ENCODE data around the gene HNRNPCL1. TPM values are rescaled to one million over a fixed set of nuclear protein-coding genes. Genes with fewer than 3 reads are reported as not detected.

The HNRNPCL1 gene
- total RNA-seq, 2 experiments from 2014 or later = not detected

DNA sequence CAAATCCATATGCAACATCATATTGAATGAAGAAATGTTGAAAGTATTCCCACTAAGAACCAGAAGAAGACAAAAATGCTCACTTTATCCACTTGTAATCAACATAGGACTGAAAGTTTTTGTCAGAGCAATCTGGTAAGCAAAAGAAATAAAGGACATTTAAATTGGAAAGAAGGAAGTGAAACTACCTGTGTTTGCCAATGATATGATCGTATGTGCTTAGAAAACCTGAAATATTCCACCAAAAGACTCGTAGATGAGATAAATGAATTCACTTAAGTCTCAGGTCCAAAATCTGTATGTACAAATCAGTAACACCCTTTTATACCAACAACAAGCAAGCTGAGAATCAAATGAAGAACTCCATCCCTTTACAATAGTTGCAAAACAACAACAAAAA is 48.8 kb downstream of the HNRNPCL1 start:
- intact Hi-C loops (cut with micrococcal nuclease; ENCODE audit: unreplicated experiment) = no loop called here
- H3K9me3 ChIP-seq (ENCODE audit: low read length) = no peaks in the 10 kb centered on the region
- no peaks in the 10 kb centered on the region for H3K9me2 ChIP-seq (ENCODE audit: insufficient read depth, low read length)
- no peak for TF ChIP-seq EZH2phosphoT487 (IDR thresholded peaks at IDR 0.05; ENCODE audit: borderline replicate concordance, low read depth, low read length)
- TF ChIP-seq, protein P1, sequence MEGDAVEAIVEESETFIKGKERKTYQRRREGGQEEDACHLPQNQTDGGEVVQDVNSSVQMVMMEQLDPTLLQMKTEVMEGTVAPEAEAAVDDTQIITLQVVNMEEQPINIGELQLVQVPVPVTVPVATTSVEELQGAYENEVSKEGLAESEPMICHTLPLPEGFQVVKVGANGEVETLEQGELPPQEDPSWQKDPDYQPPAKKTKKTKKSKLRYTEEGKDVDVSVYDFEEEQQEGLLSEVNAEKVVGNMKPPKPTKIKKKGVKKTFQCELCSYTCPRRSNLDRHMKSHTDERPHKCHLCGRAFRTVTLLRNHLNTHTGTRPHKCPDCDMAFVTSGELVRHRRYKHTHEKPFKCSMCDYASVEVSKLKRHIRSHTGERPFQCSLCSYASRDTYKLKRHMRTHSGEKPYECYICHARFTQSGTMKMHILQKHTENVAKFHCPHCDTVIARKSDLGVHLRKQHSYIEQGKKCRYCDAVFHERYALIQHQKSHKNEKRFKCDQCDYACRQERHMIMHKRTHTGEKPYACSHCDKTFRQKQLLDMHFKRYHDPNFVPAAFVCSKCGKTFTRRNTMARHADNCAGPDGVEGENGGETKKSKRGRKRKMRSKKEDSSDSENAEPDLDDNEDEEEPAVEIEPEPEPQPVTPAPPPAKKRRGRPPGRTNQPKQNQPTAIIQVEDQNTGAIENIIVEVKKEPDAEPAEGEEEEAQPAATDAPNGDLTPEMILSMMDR (conservative IDR thresholded peaks at IDR 0.05; ENCODE audit: low read length) = no peak
- H3K4me2 ChIP-seq (ENCODE audit: low read length) = no peak overlapping the region
- H2AFZ ChIP-seq (ENCODE audit: low read length) = no peak overlapping the region
- H3K36me3 ChIP-seq (ENCODE audit: insufficient read depth, low read length) = no peaks in the 10 kb centered on the region
- DNase-seq (ENCODE audit: low spot score) = no peak
- BruUV-seq (replicated peaks) = no TSS peak
- no peak overlapping the region for H3K4me3 ChIP-seq (ENCODE audit: low read depth, low read length, poor library complexity, severe bottlenecking)
- H3K27ac ChIP-seq (ENCODE audit: low read depth, low read length, poor library complexity, severe bottlenecking) = no peak overlapping the region
- no peaks in the 10 kb centered on the region for H3K79me2 ChIP-seq (ENCODE audit: insufficient read depth, low read depth, low read length)
- ChIA-PET CTCF (ENCODE audit: unreplicated experiment) (no interaction called here), POLR2A (no interaction called here)
- H4K20me1 ChIP-seq (ENCODE audit: insufficient read depth, low read length) = no peaks in the 10 kb centered on the region
- H3K4me1 ChIP-seq (ENCODE audit: insufficient read depth, low read length, poor library complexity, severe bottlenecking) = no peaks in the 10 kb centered on the region

DNA sequence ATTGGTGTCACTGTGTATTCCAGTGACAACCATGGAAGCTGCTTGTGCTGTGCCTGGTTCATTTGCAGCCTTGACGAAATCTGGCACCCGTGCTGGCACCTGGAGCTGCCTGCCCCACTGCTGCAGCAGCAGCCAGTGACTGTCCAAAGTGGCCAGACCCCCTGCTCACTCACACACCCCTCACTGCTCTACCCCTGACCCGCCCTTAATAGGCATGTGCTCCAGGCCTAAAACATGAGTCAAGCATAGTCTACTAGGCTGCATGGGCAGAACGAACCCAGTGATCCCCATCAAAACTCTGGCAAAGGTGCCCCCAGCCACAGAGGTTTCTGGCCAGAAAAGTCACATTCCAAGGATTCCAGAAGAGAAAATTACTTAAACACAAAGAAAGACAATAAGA is 49.6 kb downstream of the HNRNPCL1 start:
- TF ChIP-seq EZH2phosphoT487 (IDR thresholded peaks at IDR 0.05; ENCODE audit: borderline replicate concordance, low read depth, low read length) = no peak
- TF ChIP-seq, protein P1 (conservative IDR thresholded peaks at IDR 0.05; ENCODE audit: low read length) = no peak
- H3K4me3 ChIP-seq (ENCODE audit: low read depth, low read length, poor library complexity, severe bottlenecking) = no peak overlapping the region
- H3K36me3 ChIP-seq (ENCODE audit: insufficient read depth, low read length) = no peaks in the 10 kb centered on the region
- POLR2A ChIA-PET = no interaction called here
- no peak for DNase-seq (ENCODE audit: low spot score)
- intact Hi-C loops (cut with micrococcal nuclease; ENCODE audit: unreplicated experiment) = no loop called here
- H2AFZ ChIP-seq (ENCODE audit: low read length) = no peak overlapping the region
- H3K9me2 ChIP-seq (ENCODE audit: insufficient read depth, low read length) = no peaks in the 10 kb centered on the region
- CTCF ChIA-PET (ENCODE audit: unreplicated experiment) = no interaction called here
- H4K20me1 ChIP-seq (ENCODE audit: insufficient read depth, low read length) = no peaks in the 10 kb centered on the region
- no peak overlapping the region for H3K4me2 ChIP-seq (ENCODE audit: low read length)
- H3K9me3 ChIP-seq (ENCODE audit: low read length) = no peaks in the 10 kb centered on the region
- H3K79me2 ChIP-seq (ENCODE audit: insufficient read depth, low read depth, low read length) = no peaks in the 10 kb centered on the region
- H3K4me1 ChIP-seq (ENCODE audit: insufficient read depth, low read length, poor library complexity, severe bottlenecking) = no peaks in the 10 kb centered on the region
- no peak overlapping the region for H3K27ac ChIP-seq (ENCODE audit: low read depth, low read length, poor library complexity, severe bottlenecking)
- no TSS peak for BruUV-seq (replicated peaks)

Other genes starting within 250 kb of the HNRNPCL1 start
- gene DHRS3, start 230.5 kb downstream of the HNRNPCL1 start, total RNA-seq (2014; rRNA removed; shearing (Covaris generic)) = not detected in 2 replicates
- not detected in 2 replicates for gene DHRS3, start 230.5 kb downstream of the HNRNPCL1 start, total RNA-seq (2022)
- not detected in 2 replicates for gene AADACL4, start 204.6 kb downstream of the HNRNPCL1 start, total RNA-seq (2014; rRNA removed; shearing (Covaris generic))
- gene AADACL4, start 204.6 kb downstream of the HNRNPCL1 start, total RNA-seq (2022) = not detected in 2 replicates
- not detected in 2 replicates for gene AADACL3, start 132.6 kb downstream of the HNRNPCL1 start, total RNA-seq (2014; rRNA removed; shearing (Covaris generic))
- gene AADACL3, start 132.6 kb downstream of the HNRNPCL1 start, total RNA-seq (2022) = not detected in 2 replicates
- gene CFAP107, start 102.5 kb downstream of the HNRNPCL1 start, total RNA-seq (2014; rRNA removed; shearing (Covaris generic)) = not detected in 2 replicates
- gene CFAP107, start 102.5 kb downstream of the HNRNPCL1 start, total RNA-seq (2022) = not detected in 2 replicates
- not detected in 2 replicates for gene PRAMEF12, start 75.0 kb downstream of the HNRNPCL1 start, total RNA-seq (2014; rRNA removed; shearing (Covaris generic))
- gene PRAMEF12, start 75.0 kb downstream of the HNRNPCL1 start, total RNA-seq (2022) = not detected in 2 replicates
- gene PRAMEF1, start 57.3 kb downstream of the HNRNPCL1 start, total RNA-seq (2014; rRNA removed; shearing (Covaris generic)) = not detected in 2 replicates
- not detected in 2 replicates for gene PRAMEF1, start 57.3 kb downstream of the HNRNPCL1 start, total RNA-seq (2022)
- not detected in 2 replicates for gene PRAMEF11, start 17.3 kb downstream of the HNRNPCL1 start, total RNA-seq (2014; rRNA removed; shearing (Covaris generic))
- not detected in 2 replicates for gene PRAMEF11, start 17.3 kb downstream of the HNRNPCL1 start, total RNA-seq (2022)
- not detected in 2 replicates for gene PRAMEF2, start 8.4 kb upstream of the HNRNPCL1 start, total RNA-seq (2014; rRNA removed; shearing (Covaris generic))
- not detected in 2 replicates for gene PRAMEF2, start 8.4 kb upstream of the HNRNPCL1 start, total RNA-seq (2022)
- gene PRAMEF4, start 37.5 kb upstream of the HNRNPCL1 start, total RNA-seq (2014; rRNA removed; shearing (Covaris generic)) = not detected in 2 replicates
- not detected in 2 replicates for gene PRAMEF4, start 37.5 kb upstream of the HNRNPCL1 start, total RNA-seq (2022)
- gene PRAMEF10, start 49.5 kb upstream of the HNRNPCL1 start, total RNA-seq (2014; rRNA removed; shearing (Covaris generic)) = not detected in 2 replicates
- gene PRAMEF10, start 49.5 kb upstream of the HNRNPCL1 start, total RNA-seq (2022) = not detected in 2 replicates
- not detected in 2 replicates for gene PRAMEF7, start 67.9 kb upstream of the HNRNPCL1 start, total RNA-seq (2014; rRNA removed; shearing (Covaris generic))
- gene PRAMEF7, start 67.9 kb upstream of the HNRNPCL1 start, total RNA-seq (2022) = not detected in 2 replicates
- not detected in 2 replicates for gene PRAMEF6, start 98.9 kb upstream of the HNRNPCL1 start, total RNA-seq (2014; rRNA removed; shearing (Covaris generic))
- gene PRAMEF6, start 98.9 kb upstream of the HNRNPCL1 start, total RNA-seq (2022) = not detected in 2 replicates
- not detected in 2 replicates for gene PRAMEF27, start 207.9 kb upstream of the HNRNPCL1 start, total RNA-seq (2014; rRNA removed; shearing (Covaris generic))
- not detected in 2 replicates for gene PRAMEF27, start 207.9 kb upstream of the HNRNPCL1 start, total RNA-seq (2022)
- not detected in 2 replicates for gene HNRNPCL3, start 212.0 kb upstream of the HNRNPCL1 start, total RNA-seq (2014; rRNA removed; shearing (Covaris generic))
- not detected in 2 replicates for gene HNRNPCL3, start 212.0 kb upstream of the HNRNPCL1 start, total RNA-seq (2022)
- gene PRAMEF25, start 222.1 kb upstream of the HNRNPCL1 start, total RNA-seq (2014; rRNA removed; shearing (Covaris generic)) = not detected in 2 replicates
- gene PRAMEF25, start 222.1 kb upstream of the HNRNPCL1 start, total RNA-seq (2022) = not detected in 2 replicates

Measured in OCI-LY7 (cell line).